HFF-Myc (cell line): Measurements from ENCODE around the gene KDM8.
"Not testable (repeated sequence)": the region's sequence is repeated elsewhere in the genome, so short reads cannot be mapped to it uniquely, and the experiment has no call there.

Experiments used
- DNase-seq: peaks from one replicate; pipeline ENCODE4 v3.0.0-alpha.2; 2011; ENCODE audit warnings: low read depth; ENCODE audit errors: extremely low read depth
- H3K4me3 ChIP-seq: replicated peaks from 2 replicates; pipeline ENCODE4 v1.5.1; 2011; ENCODE audit warnings: low read depth, mild to moderate bottlenecking, control low read depth, low read length
- TF ChIP-seq, protein P1 (sequence below): IDR thresholded peaks from 2 replicates; pipeline ENCODE4 v1.5.1; 2012; ENCODE audit warnings: mild to moderate bottlenecking, low read depth, low read length, control low read depth; ENCODE audit errors: missing control alignments

The KDM8 gene

GRCh38 chr16:27245276-27246172 lies 42.2 kb downstream of the KDM8 start:
- DNase-seq = no peak
- H3K4me3 ChIP-seq = no peak overlapping the region
- TF ChIP-seq, protein P1, sequence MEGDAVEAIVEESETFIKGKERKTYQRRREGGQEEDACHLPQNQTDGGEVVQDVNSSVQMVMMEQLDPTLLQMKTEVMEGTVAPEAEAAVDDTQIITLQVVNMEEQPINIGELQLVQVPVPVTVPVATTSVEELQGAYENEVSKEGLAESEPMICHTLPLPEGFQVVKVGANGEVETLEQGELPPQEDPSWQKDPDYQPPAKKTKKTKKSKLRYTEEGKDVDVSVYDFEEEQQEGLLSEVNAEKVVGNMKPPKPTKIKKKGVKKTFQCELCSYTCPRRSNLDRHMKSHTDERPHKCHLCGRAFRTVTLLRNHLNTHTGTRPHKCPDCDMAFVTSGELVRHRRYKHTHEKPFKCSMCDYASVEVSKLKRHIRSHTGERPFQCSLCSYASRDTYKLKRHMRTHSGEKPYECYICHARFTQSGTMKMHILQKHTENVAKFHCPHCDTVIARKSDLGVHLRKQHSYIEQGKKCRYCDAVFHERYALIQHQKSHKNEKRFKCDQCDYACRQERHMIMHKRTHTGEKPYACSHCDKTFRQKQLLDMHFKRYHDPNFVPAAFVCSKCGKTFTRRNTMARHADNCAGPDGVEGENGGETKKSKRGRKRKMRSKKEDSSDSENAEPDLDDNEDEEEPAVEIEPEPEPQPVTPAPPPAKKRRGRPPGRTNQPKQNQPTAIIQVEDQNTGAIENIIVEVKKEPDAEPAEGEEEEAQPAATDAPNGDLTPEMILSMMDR = no peak

- H3K4me3 ChIP-seq = no peak overlapping the region
- DNase-seq = no peak
- TF ChIP-seq, protein P1 = no peak
Observed at GRCh38 chr16:27246439-27246838, 43.1 kb downstream of the KDM8 start.

- not testable (repeated sequence) for DNase-seq, H3K4me3 ChIP-seq
Observed at GRCh38 chr16:27247076-27247475, 43.8 kb downstream of the KDM8 start.

- TF ChIP-seq, protein P1 = no peak
- H3K4me3 ChIP-seq = no peak overlapping the region
- no peak for DNase-seq
Observed at GRCh38 chr16:27248036-27248435, 44.7 kb downstream of the KDM8 start.

GRCh38 chr16:27248886-27249285 lies 45.6 kb downstream of the KDM8 start:
- not testable (repeated sequence) for DNase-seq, H3K4me3 ChIP-seq

DNA sequence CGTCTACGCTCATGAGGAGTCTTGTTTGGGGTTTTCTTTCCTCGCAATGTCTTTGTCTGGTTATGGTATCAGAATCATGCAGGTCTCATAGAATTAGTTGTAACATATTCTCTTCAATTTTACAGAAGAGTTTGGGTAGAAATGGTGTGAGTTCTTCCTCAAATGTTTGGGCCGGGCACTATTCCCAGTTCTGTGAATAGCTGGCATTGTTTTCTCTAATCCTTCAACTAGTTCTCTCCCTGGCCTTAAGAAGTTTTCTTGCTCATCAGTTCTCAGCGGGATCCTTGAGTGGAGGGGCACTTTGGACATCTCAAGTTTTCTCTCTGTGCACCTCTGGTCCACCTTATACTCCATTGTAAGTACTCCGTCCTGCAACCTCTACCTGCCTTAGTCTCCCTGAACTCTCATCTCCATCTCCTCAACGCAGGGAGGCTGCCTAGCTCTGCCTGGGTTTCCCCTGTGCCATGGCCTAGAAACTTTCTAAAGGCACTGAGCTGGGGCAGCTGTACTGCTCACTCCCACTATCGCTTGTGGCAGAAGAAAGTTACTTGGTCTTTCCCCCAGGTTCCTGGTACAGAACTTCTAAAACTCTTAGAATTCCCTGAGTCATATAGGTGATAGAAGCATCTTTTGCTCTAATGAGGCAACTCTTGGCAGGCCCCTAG lies 48.3 kb downstream of the KDM8 start:
- TF ChIP-seq, protein P1 = no peak
- H3K4me3 ChIP-seq = no peak overlapping the region
- DNase-seq = no peak

DNA sequence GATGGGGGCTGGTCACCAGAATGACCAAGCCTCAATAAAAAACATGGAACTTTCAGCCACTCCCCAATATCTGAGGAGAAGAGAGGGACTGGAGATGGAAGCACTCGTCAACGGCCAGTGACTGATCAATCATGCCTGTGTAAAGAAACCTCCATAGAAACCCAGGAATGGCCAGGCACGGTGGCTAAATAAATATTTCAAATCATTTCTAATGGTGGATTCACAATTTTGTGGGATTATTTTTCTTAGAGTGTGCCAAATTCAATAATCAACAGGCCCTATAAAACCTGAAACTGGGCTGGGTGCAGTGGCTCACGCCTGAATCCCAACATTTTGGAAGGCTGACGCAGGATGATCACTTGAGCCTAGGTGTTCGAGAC lies 48.9 kb downstream of the KDM8 start:
- DNase-seq = no peak
- TF ChIP-seq, protein P1 = no peak
- no peak overlapping the region for H3K4me3 ChIP-seq
